WERI-Rb-1 (cell line): ENCODE measurements around the gene EEF2KMT.
"Not testable (repeated sequence)": the region's sequence is repeated elsewhere in the genome, so short reads cannot be mapped to it uniquely, and the experiment has no call there.

Source experiments
- DNase-seq: peaks from one replicate; pipeline ENCODE4 v3.0.0-alpha.2; 2020
- H3K27ac ChIP-seq: fragments of 250-450 bp; sonication (Bioruptor Pico); 2 replicates; pipeline ENCODE4 v1.5.1; 2020; ENCODE audit warnings: mild to moderate bottlenecking, moderate library complexity
- H3K27me3 ChIP-seq: fragments of 250-450 bp; sonication (Bioruptor Pico); 2 replicates; pipeline ENCODE4 v1.5.1; 2021; ENCODE audit warnings: mild to moderate bottlenecking, low read depth, moderate library complexity; ENCODE audit not compliant: insufficient read depth, severe bottlenecking
- H3K36me3 ChIP-seq: fragments of 250-450 bp; sonication (Bioruptor Pico); 2 replicates; pipeline ENCODE4 v1.5.1; 2020; ENCODE audit warnings: mild to moderate bottlenecking, moderate library complexity
- H3K4me3 ChIP-seq: 2 replicates; pipeline ENCODE4 v1.5.1; 2011; ENCODE audit warnings: low read depth, mild to moderate bottlenecking, control low read depth, low read length
- H3K9me3 ChIP-seq: fragments of 250-450 bp; sonication (Bioruptor Pico); 2 replicates; pipeline ENCODE4 v1.5.1; 2021; ENCODE audit warnings: mild to moderate bottlenecking, moderate library complexity; ENCODE audit not compliant: severe bottlenecking
- CTCF ChIP-seq: IDR thresholded peaks from 2 replicates; pipeline ENCODE4 v1.5.1; 2011; ENCODE audit warnings: low read depth, mild to moderate bottlenecking, control low read depth, inconsistent platforms, low read length

EEF2KMT gene

DNA sequence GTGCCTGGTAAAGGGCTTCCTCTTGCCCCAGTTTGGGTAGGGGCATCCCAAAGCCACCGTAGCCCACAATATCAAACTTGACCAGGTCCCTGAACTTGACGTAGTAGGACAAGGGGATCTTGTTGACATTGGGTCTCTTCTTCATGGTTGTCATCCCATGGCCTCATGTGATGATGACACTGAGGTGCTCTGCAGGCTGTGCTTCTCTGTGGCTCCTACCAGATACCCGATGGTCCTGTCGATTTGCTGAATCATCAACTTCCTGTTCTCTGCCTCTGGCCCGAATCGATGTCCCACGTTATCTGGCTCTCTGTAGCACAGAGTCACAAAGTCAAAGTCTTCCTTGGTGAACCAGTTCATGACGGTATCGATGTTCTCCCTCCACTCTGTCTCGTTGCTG, 13.3 kb upstream of the EEF2KMT start:
- not testable (repeated sequence) for DNase-seq, H3K9me3 ChIP-seq, H3K27ac ChIP-seq, H3K27me3 ChIP-seq, H3K36me3 ChIP-seq, H3K4me3 ChIP-seq

GRCh38 chr16:5108505-5109158, 11.0 kb upstream of the EEF2KMT start:
- Histone ChIP-seq H3K27me3 (no peaks in the 10 kb centered on the region), H3K9me3 (no peaks in the 10 kb centered on the region), H3K36me3 (no peaks in the 10 kb centered on the region), H3K27ac (no peak overlapping the region), H3K4me3 (no peak overlapping the region)
- no peak for TF ChIP-seq CTCF
- DNase-seq: no peak

DNA sequence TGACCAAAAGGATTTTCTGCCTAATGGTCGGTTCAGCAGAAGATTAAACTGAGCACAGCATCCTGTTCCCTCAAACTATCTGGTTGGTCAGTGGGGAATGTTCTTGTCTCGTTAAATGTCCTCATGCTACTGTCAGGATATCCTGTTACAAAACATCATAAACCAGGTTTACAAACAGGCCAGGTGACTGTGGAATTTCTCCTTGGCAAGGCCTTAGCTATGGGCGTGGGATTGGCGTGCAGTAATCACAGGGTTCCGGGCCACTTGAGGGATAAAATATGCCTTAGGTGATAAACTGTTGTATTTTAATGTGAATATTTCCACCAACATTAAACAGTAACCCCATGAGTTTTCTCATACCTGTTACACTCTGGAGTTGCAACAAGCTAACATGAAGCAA, 7.4 kb upstream of the EEF2KMT start:
- H3K36me3 ChIP-seq, H3K27me3 ChIP-seq, H3K4me3 ChIP-seq, DNase-seq, H3K9me3 ChIP-seq: not testable (repeated sequence)
- H3K27ac ChIP-seq: peak overlapping the region; percentile 54

DNA sequence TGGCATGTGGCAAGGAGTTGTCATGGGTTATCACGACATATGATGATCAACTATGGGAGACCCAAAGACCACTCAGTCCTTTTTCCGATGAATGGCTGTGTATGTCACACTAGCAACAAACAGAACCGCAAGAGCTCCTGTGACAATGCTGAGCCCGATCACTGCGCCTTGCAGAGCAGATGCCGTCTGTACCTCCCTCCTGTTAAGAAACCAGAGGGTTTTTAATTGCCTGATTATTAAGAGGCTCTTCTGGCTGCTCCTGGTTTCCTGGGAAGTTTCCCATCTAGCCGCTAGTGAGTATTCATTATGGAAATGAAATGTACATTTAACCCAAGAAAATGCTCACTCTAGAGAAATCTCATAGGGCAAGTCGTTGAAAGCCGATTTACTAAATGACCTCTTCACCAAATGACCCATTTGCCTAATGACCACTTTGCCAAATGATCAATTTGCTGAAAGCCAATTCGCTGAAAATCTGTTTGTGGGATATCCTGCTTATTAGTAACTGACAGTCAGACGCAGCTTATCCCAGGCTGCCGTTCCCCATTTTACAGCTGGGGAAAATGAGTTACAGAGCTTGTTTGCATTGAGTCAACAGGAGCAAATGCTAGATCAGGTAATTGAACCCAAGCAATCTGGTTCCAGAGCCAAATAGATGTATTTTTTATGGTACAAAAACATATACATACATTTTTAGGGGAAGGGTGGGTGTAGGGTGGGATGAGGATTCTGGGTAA, 5.9 kb upstream of the EEF2KMT start:
- H3K9me3 ChIP-seq, H3K36me3 ChIP-seq, H3K27me3 ChIP-seq, H3K4me3 ChIP-seq: not testable (repeated sequence)
- peak overlapping the region; percentile 80 for H3K27ac ChIP-seq
- DNase-seq: peak; percentile 84

DNA sequence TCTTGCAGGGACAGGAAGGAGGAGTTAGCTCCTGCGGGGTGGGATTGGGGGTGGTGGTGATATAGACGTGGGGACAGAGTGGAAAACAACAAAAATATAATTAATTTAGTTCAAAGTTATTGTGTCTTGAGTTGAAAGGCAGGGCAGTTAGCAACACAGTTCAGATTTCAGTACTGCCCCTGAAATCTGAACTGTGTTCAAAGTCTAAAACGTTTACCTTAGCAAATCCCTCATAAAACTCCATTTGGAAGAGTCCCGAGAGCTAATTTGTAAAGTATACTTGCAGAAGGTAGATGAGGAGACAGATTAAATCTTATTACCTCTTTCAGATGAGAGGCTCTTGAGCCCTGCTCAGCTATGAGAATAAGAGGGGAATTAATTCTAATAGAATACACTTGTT, 1.6 kb upstream of the EEF2KMT start:
- H3K36me3 ChIP-seq, H3K27ac ChIP-seq, DNase-seq, H3K9me3 ChIP-seq, H3K27me3 ChIP-seq: not testable (repeated sequence)
- H3K4me3 ChIP-seq: 0 out of 2 replicates have a peak overlapping the region, but pooled peaks have one; percentile 14

DNA sequence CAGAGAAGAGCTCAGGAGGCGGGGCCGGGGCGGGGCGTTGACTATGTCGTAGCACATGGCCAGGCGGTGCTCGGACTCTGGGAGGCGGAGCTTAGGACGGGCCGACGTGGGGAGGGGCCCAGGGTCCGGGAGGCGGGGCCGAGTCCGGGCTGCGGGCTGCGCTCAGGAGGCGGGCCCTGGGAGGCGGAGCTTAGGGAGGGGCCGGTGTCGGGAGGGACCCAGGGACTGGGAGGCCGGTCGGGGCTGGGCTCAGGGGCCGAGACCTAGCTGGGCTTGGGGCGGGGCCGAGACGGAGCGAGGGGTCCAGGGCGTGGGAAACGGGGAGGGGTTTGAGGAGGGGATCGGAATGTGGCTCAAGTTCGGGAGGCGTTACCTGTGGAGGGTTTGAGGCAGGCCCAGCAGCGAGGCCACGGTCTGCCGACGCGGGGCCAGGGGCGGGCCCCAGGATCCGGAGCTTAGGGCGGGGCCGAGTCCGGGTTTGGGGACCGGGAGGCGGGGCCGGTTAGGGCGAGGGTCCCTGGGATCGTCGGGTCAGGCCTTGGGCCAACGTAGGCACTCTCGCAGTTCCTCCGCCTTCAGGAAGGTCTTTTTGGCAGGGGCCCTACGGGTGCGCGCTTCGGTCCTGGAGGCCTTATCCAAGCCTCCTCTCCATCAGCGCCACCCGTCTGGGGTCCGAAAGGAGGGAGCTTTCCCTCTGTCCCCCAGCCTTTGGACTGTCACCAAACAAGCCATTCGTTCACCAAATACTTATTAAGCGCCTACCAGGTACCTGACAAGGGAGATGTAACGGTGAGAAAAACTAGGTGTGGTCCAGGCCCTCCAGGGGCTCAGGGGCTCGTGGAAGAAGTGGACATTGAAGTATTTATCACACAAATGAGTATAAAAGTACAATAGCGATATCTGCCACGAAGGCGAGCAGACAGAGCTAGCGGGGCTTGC, 895 bp upstream of the EEF2KMT start:
- not testable (repeated sequence) for H3K27me3 ChIP-seq, H3K36me3 ChIP-seq, H3K9me3 ChIP-seq
- Histone ChIP-seq H3K27ac (peak overlapping the region; percentile 63), H3K4me3 (peak overlapping the region; percentile 65)
- peak; percentile 69 for DNase-seq

- peak; percentile 59 for DNase-seq
- H3K4me3 ChIP-seq: peak overlapping the region; percentile 75
- not testable (repeated sequence) for H3K9me3 ChIP-seq, H3K36me3 ChIP-seq, H3K27me3 ChIP-seq
- peak overlapping the region; percentile 68 for H3K27ac ChIP-seq
These were observed 530 bp downstream of the EEF2KMT start for GRCh38 chr16:5097061-5097469.

DNA sequence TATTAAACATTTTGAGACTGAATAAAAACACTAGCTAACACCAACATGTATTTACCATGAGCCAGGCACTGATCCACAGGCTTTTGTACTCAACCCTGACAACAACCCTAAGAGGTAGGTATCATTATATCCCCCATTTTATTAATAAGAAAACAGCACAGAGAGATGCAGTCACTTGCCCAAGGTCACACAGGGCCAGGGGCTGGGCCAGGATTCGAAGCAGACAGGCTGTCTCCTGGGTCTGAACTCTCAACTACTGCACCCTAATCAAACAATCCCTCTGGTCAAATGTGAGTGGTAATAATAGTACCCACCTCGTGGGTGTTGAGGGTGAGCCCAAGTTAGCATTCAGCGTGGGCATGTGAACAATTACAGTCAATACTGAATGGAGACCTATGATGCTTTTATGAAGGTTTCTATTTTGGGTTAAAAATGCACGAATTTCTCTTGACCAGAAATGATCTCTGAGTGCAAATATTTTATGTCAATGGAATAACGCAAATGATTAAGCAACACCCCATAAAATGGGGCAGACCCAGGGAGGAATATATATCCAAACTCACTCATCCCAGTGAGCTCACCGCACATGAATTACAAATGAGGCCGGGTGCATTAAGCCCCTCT, 1.0 kb downstream of the EEF2KMT start:
- not testable (repeated sequence) for H3K36me3 ChIP-seq, H3K9me3 ChIP-seq, H3K27ac ChIP-seq, H3K27me3 ChIP-seq, DNase-seq
- H3K4me3 ChIP-seq: peak overlapping the region; percentile 75

DNA sequence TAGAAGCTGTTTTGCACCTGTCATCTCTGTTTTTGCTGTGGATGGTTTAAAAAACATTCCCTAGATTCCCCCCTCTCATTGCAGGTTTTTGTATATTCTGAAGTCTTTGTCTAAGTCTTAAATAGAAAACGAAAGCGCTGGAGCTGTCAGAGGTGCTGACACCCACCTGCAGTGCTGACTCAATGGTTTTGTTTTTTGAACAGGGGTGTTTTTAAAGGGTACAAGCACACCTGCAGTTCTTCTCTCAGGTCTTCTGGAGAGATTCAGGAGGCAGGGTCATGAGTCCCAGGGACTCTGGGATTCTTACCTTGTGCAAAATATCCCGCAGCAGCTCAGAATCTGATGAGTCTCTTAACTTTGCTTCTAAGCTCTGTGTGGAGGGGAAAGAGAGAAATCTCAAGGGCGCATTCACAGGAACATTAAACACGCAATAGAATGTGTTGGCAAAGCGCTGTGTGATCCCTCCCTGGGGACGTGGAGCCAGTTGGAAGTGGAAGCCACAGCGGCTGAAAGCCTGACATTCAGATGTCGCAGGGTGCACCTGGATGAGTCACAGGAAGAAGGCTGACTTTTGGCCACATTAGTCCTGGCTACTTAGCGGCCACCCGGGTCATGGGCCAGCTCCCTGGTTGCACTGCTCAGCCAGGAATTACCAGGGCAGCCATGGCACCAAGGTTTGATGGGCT, 2.3 kb downstream of the EEF2KMT start:
- not testable (repeated sequence) for H3K9me3 ChIP-seq, H3K27ac ChIP-seq, DNase-seq

GRCh38 chr16:5093746-5094145, 3.8 kb downstream of the EEF2KMT start:
- H3K27ac ChIP-seq, H3K27me3 ChIP-seq, H3K9me3 ChIP-seq, DNase-seq, H3K36me3 ChIP-seq, H3K4me3 ChIP-seq: not testable (repeated sequence)

More for the DNA sequence above, 2.3 kb downstream of the EEF2KMT start:
- H3K36me3 ChIP-seq, H3K4me3 ChIP-seq, H3K27me3 ChIP-seq: not testable (repeated sequence)

DNA sequence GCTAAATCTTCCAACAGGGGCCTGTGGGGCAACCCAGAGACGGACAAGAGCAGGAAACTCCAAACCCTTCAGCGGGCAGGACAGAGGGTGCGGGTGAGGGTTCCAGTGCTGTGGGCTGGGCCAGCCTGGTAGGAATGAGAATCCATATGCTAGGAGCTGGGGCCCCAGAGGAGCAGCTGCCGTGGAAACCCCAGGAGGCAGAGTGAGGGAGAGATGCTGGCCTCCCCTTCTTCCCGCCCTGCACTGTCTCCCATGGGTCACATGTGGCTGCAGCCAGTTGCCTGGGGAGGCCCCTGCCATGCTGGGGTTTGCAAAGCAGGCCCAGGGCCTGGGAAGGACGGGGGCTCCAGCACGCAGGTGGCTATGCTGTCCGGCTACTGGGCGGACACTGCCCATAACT, 4.5 kb downstream of the EEF2KMT start:
- H3K9me3 ChIP-seq, H3K36me3 ChIP-seq, H3K27me3 ChIP-seq, DNase-seq, H3K27ac ChIP-seq, H3K4me3 ChIP-seq: not testable (repeated sequence)

DNA sequence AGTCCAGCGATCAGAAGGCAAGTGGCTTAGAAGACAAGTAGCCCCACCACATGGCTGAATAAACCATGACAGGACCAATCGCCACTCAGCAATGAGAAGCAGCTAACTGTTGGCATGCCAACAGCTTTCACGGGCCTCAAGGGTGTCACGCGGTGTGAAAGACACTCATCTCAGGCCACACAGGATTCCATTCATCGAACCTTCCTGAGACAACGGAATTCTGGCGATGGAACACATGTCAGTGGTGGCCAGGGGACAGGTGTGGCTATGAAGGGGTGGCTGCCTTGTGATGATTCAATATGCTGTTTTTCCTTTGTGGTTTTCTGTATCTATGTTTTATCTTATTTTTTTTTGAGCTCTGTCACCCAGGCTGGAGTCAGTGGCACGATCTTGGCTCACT, 7.0 kb downstream of the EEF2KMT start:
- not testable (repeated sequence) for H3K36me3 ChIP-seq, H3K9me3 ChIP-seq, DNase-seq, H3K4me3 ChIP-seq, H3K27ac ChIP-seq, H3K27me3 ChIP-seq
